WI38 (cell line): ENCODE results near the gene WDR59.

Experiments used
- H3K4me3 ChIP-seq: 2 replicates; pipeline ENCODE4 v1.5.1; 2011; ENCODE audit warnings: low read depth, mild to moderate bottlenecking, control low read depth, low read length
- TF ChIP-seq, protein P1 (sequence below): IDR thresholded peaks from 2 replicates; pipeline ENCODE4 v1.5.1; 2012; ENCODE audit warnings: low read depth, mild to moderate bottlenecking, control low read depth, low read length

WDR59 gene

DNA sequence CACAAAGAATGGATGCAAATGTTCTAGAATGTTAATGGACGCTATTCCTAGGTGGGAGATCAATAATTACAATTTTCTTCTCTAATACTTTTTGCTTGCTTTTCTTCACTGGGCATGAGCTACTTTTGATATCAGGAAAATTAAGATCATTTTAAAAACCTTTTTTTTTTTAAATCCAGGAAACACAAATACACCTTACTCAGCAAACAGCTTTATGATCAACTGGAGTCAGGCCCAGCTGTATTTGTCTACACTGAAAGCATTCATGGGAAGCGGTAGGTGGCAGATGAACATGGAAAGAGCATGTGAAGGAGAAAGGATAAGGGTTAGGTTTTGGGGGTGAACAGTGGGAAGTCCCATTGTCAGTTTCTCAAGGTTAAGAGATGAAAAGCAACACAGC, 97.8 kb downstream of the WDR59 start:
- no peak overlapping the region for H3K4me3 ChIP-seq
- TF ChIP-seq, protein P1, sequence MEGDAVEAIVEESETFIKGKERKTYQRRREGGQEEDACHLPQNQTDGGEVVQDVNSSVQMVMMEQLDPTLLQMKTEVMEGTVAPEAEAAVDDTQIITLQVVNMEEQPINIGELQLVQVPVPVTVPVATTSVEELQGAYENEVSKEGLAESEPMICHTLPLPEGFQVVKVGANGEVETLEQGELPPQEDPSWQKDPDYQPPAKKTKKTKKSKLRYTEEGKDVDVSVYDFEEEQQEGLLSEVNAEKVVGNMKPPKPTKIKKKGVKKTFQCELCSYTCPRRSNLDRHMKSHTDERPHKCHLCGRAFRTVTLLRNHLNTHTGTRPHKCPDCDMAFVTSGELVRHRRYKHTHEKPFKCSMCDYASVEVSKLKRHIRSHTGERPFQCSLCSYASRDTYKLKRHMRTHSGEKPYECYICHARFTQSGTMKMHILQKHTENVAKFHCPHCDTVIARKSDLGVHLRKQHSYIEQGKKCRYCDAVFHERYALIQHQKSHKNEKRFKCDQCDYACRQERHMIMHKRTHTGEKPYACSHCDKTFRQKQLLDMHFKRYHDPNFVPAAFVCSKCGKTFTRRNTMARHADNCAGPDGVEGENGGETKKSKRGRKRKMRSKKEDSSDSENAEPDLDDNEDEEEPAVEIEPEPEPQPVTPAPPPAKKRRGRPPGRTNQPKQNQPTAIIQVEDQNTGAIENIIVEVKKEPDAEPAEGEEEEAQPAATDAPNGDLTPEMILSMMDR = no peak

DNA sequence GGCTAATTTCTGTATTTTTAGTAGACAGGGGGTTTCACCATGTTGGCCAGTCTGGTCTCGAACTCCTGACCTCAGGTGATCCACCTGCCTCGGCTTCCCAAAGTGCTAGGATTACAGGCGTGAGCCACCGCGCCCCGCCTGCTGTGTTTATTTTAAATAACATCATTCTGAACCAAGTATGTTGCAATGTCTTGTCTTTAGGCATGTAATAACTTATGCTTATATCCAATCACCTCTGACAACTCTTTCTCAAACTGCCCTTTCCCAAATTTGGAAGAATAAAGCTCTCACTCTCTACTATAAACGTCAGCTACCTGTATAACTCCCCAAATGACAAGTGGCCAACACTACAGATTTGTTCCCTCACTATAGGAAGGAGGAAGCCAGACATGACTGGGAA, 107.2 kb downstream of the WDR59 start:
- TF ChIP-seq, protein P1 = no peak
- H3K4me3 ChIP-seq = no peak overlapping the region

DNA sequence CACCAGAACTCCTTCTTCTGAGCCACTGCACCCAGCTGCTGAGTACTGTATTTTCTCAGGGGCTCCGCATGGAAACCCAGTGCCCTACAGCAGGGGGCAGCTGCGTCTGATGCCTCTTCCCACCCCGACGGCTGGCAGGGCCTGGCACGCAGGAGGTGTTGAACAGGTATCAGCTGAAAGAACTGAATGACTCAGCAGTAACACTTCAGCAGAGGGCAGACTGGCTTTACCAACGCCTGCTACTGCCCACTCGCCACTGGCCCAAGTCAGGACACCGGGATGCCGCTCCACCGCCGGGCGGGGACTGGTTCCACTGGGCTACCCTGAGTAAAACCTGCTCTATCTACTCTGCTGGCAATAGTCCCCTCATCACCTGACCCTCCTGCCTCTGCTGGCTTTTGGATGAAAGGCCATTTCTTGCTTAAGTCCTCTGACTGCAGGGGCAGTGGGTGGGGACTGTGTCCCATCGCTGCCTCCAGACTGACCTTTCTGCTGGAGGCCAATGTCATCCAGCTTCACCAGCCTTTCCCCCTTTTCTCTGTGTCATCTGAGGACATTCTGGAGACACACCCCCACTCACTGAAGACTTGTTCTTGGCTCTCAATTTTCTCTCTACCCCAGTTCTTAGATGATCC, 109.9 kb downstream of the WDR59 start:
- H3K4me3 ChIP-seq = no peak overlapping the region
- TF ChIP-seq, protein P1 = no peak

DNA sequence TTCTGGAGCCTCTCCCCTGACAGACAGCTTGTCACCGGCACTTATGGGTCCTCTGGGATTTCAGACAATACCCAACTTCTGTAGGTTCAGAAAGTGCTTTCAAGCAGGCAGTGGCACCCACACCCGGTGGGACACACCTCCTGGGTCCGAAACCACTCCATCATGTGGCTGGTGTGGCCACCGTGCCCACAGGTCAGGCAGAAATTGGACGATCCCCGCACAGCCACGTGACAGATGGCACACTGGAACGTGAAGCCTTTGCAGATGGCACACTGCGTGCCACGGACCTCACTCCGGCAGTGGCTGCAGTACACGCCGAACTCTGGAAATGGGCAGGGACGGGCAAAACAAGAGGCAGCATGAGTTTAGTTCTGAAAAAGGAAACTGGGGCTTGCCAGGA, 110.8 kb downstream of the WDR59 start:
- no peak overlapping the region for H3K4me3 ChIP-seq
- TF ChIP-seq, protein P1 = no peak

DNA sequence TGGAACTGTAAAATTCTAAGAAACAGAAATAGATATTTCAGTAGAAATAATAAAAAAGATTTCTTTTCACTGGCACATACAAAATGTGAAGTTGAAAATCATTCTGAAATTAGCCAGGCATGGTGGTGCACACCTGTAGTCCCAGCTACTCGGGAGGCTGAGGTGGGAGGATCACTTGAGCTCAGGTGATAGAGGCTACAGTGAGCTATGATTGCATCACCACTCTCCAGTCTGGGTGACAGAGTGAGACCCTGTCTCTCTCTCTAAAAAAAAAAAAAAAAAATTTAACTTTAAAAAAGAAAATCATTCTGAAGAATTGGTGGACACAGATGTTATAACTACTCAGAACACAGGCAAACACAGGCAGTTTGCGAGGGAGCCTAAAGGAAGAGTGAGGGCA, 112.6 kb downstream of the WDR59 start:
- TF ChIP-seq, protein P1 = no peak
- no peak overlapping the region for H3K4me3 ChIP-seq

DNA sequence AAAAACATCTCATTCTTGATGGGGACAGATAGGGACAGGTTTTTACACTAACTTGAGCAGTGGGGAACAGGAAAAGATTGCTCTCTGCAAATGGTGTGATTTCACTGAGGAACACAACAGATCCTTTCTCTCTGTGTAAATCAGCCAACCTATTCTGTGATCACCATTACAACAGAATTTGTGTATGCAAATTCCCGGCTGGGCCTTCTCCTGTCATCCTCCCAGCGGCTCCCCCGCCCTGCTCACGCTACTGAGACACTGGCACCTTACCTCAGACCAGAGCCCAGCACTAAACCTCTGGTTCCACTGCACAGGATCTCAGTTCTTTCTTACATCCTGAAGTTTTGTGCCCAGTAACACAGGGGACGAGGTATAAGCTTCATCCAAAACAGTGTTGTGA, 113.3 kb downstream of the WDR59 start:
- TF ChIP-seq, protein P1 = no peak
- no peak overlapping the region for H3K4me3 ChIP-seq

DNA sequence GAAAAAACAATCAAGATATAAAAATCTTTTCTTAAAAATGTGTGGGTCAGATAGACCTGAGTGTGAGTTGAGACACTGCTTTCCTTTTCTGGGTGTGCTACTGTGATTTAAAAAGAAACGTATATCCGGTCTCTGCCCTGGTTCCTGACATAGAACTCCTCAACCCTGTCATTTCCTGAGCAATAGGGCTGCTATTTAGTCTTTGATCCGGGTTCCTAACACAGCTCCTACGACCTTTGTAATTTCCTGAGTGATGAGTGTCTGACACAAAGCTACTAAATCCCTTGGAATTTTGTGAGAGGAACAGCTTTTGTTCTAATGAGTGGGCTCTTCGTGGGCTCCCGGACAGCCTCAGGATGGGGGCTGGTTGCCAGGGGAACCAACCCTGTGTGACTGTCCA, 116.4 kb downstream of the WDR59 start:
- H3K4me3 ChIP-seq = no peak overlapping the region
- TF ChIP-seq, protein P1 = no peak
